ENCODE data around the gene SKI. TPM values are rescaled to one million over a fixed set of nuclear protein-coding genes. Genes with fewer than 3 reads are reported as not detected.

SKI gene
- total RNA-seq, 1 experiment from 2014 or later: 28.3 TPM

DNA sequence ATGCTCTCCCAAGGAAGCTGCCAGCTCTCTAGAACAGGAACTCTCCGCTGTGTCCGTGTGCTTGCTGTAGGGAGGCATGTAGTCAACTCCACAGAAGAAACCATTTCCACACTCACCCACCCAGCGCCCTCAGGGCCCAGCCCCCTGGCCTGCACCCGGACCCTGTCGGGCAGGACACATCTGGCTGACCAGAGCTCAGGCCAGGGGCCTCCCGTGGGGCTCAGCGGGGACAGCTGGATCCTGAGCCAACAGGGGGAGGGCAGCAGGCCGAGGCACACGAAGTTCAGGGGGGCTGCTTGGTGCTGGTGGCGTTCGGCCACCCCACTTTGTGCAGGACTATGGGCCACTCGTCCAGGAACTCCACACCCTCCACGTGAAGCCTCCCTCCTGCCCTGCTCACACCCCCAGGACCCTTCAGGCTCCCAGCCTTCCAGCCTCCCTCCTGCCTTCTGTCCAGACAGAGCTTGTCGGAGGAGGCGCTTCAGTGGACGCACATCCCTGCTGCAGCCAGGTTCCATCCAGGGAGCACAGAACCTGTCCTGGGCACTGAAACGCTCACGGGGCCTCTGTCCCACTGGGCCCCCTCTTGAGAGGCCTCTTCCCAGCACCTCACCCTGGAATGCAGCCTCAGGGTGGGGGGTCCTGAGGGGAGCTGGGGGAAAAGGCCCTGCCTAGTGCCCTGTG is 18.6 kb upstream of the SKI start:
- no peak overlapping the region for H2AFZ ChIP-seq (ENCODE audit: low read length)
- H3K4me1 ChIP-seq (ENCODE audit: insufficient read depth, low read length): peaks cover 56% of the 10 kb centered on the region
- no peaks in the 10 kb centered on the region for H3K9me3 ChIP-seq (ENCODE audit: low read length)
- CTCF ChIA-PET: interaction anchor here (1.1 kb wide), 1 partner anchor 10 kb away, joined by 5 read pairs; no protein-coding TSS in a partner anchor
- no peak overlapping the region for H3K27ac ChIP-seq (ENCODE audit: low read length)
- H3K27me3 ChIP-seq (ENCODE audit: low read length): no peaks in the 10 kb centered on the region
- H3K9ac ChIP-seq (ENCODE audit: low read length): no peak overlapping the region
- H3K4me2 ChIP-seq (ENCODE audit: low read length): no peak overlapping the region
- intact Hi-C loops (cut with micrococcal nuclease): loop anchor here (2.0 to 5.0 kb wide), 3 partner anchors 15 to 173 kb away; partner anchors contain the start of gene FAAP20
- no peak for ATAC-seq
- POLR2A ChIA-PET (ENCODE audit: unreplicated experiment): interaction anchor here (2.1 kb wide), 1 partner anchor 10 kb away, joined by 9 read pairs; no protein-coding TSS in a partner anchor
- no peak overlapping the region for H3K4me3 ChIP-seq (ENCODE audit: low read length)
- no peaks in the 10 kb centered on the region for H3K79me2 ChIP-seq (ENCODE audit: low read length)
- no peaks in the 10 kb centered on the region for H3F3A ChIP-seq (ENCODE audit: low read length, unreplicated experiment)
- no peak for DNase-seq
- no peaks in the 10 kb centered on the region for H3K36me3 ChIP-seq (ENCODE audit: low read depth, low read length)
- H3K9me2 ChIP-seq (replicated peaks; ENCODE audit: low read length): no peaks in the 10 kb centered on the region
- no peaks in the 10 kb centered on the region for H4K20me1 ChIP-seq (ENCODE audit: low read length)
- no TSS peak for BruUV-seq (replicated peaks)
- TF ChIP-seq, protein P1, sequence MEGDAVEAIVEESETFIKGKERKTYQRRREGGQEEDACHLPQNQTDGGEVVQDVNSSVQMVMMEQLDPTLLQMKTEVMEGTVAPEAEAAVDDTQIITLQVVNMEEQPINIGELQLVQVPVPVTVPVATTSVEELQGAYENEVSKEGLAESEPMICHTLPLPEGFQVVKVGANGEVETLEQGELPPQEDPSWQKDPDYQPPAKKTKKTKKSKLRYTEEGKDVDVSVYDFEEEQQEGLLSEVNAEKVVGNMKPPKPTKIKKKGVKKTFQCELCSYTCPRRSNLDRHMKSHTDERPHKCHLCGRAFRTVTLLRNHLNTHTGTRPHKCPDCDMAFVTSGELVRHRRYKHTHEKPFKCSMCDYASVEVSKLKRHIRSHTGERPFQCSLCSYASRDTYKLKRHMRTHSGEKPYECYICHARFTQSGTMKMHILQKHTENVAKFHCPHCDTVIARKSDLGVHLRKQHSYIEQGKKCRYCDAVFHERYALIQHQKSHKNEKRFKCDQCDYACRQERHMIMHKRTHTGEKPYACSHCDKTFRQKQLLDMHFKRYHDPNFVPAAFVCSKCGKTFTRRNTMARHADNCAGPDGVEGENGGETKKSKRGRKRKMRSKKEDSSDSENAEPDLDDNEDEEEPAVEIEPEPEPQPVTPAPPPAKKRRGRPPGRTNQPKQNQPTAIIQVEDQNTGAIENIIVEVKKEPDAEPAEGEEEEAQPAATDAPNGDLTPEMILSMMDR (conservative IDR thresholded peaks at IDR 0.05; ENCODE audit: low read depth, low read length): no peak
- TF ChIP-seq EZH2 (IDR thresholded peaks at IDR 0.05; ENCODE audit: low read length, unreplicated experiment): no peak

DNA sequence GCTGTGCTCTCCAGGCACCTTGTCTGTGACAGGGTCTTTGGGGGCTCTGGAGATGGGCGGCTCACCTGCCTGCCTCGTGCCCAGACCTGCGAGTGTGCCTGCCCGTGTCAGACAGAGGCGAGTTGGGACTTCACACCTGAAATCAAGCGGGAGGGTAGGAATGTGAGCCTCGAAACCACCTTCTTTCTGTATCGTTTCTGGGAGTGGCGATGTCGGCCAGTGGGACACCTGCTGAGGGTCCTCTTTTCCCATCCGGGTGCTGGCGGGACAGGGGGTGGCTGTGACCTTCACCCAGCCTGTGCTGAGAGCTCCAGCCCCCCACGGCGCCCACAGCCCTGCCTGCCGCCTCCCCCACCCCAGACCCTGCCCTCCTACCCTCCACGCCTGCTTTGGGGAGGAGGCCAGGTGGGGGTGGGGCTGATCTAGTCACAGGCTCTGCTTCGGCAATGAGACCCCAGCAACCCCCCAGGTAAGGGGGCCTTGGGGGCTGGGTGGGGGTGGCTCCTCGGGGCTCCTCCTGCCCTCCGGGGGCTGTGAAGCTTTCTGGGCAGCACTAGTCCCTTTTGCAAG is 17.9 kb upstream of the SKI start:
- Histone ChIP-seq H3K4me1 (ENCODE audit: insufficient read depth, low read length) (peaks cover 55% of the 10 kb centered on the region), H3K27me3 (ENCODE audit: low read length) (no peaks in the 10 kb centered on the region), H3K9ac (ENCODE audit: low read length) (no peak overlapping the region), H3K9me2 (replicated peaks; ENCODE audit: low read length) (no peaks in the 10 kb centered on the region), H3K79me2 (ENCODE audit: low read length) (no peaks in the 10 kb centered on the region), H3K27ac (ENCODE audit: low read length) (no peak overlapping the region), H3F3A (ENCODE audit: low read length, unreplicated experiment) (no peaks in the 10 kb centered on the region), H3K36me3 (ENCODE audit: low read depth, low read length) (no peaks in the 10 kb centered on the region), H3K4me3 (ENCODE audit: low read length) (no peak overlapping the region), H3K4me2 (ENCODE audit: low read length) (no peak overlapping the region), H4K20me1 (ENCODE audit: low read length) (no peaks in the 10 kb centered on the region), H2AFZ (ENCODE audit: low read length) (no peak overlapping the region), H3K9me3 (ENCODE audit: low read length) (no peaks in the 10 kb centered on the region)
- no TSS peak for BruUV-seq (replicated peaks)
- ChIA-PET POLR2A (ENCODE audit: unreplicated experiment) (no interaction called here), CTCF (no interaction called here)
- DNase-seq (no peak), ATAC-seq (no peak)
- intact Hi-C loops (cut with micrococcal nuclease): loop anchor here (5.0 kb wide), 1 partner anchor 172 kb away; no protein-coding TSS in a partner anchor
- TF ChIP-seq, protein P1 (conservative IDR thresholded peaks at IDR 0.05; ENCODE audit: low read depth, low read length): no peak
- TF ChIP-seq EZH2 (IDR thresholded peaks at IDR 0.05; ENCODE audit: low read length, unreplicated experiment): no peak
- TF ChIP-seq EZH2phosphoT487 (IDR thresholded peaks at IDR 0.05; ENCODE audit: borderline replicate concordance, low read length): no peak

DNA sequence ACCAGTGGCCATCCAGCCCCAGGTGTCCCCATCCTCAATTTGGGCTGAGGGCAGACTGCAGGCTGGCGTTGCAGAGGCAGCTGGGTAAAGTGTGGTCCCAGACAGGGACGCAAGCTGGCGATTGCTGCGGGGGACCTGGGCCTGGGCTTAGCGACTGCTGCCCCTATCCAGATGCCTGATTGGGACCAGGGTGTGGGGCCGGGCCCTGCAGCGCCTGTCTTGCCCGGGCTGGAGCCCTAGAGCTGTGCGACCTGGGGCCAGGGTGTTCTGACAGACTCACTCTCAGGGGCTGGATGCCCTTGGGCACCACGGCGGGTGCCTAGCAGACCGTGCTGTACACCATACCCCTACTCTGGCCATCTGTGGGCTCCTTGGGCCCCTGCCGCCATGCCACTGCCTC is 17.3 kb upstream of the SKI start:
- Histone ChIP-seq H3K9me2 (replicated peaks; ENCODE audit: low read length) (no peaks in the 10 kb centered on the region), H3K27ac (ENCODE audit: low read length) (no peak overlapping the region), H3K27me3 (ENCODE audit: low read length) (no peaks in the 10 kb centered on the region), H3K9ac (ENCODE audit: low read length) (no peak overlapping the region), H4K20me1 (ENCODE audit: low read length) (no peaks in the 10 kb centered on the region), H3K36me3 (ENCODE audit: low read depth, low read length) (no peaks in the 10 kb centered on the region), H3K4me3 (ENCODE audit: low read length) (no peak overlapping the region), H3K79me2 (ENCODE audit: low read length) (no peaks in the 10 kb centered on the region), H3K4me1 (ENCODE audit: insufficient read depth, low read length) (peaks cover 49% of the 10 kb centered on the region), H3K9me3 (ENCODE audit: low read length) (no peaks in the 10 kb centered on the region), H2AFZ (ENCODE audit: low read length) (no peak overlapping the region), H3F3A (ENCODE audit: low read length, unreplicated experiment) (no peaks in the 10 kb centered on the region), H3K4me2 (ENCODE audit: low read length) (no peak overlapping the region)
- BruUV-seq (replicated peaks): no TSS peak
- ChIA-PET POLR2A (ENCODE audit: unreplicated experiment) (no interaction called here), CTCF (no interaction called here)
- intact Hi-C loops (cut with micrococcal nuclease): loop anchor here (5.0 kb wide), 1 partner anchor 172 kb away; no protein-coding TSS in a partner anchor
- DNase-seq (no peak), ATAC-seq (no peak)
- no peak for TF ChIP-seq EZH2 (IDR thresholded peaks at IDR 0.05; ENCODE audit: low read length, unreplicated experiment)
